CD14-positive monocyte (primary cell): ENCODE data around the gene TNFRSF1A. TPM values are rescaled to one million over a fixed set of nuclear protein-coding genes. Genes with fewer than 3 reads are reported as not detected.

Source experiments
- DNase-seq, 3 donors: peaks; one replicate each; pipeline ENCODE4 v3.0.0-alpha.2; 2011 to 2022
- H2AFZ ChIP-seq: 2 replicates; pipeline ENCODE4 v1.6.0; 2012; ENCODE audit warnings: mild to moderate bottlenecking, low read depth, low read length, inconsistent platforms; ENCODE audit not compliant: insufficient read depth, poor library complexity, severe bottlenecking
- H3K27ac ChIP-seq, 2 donors: 1 replicate in 1 of 2; 2 replicates in 1 of 2; pipeline ENCODE4 v1.5.1; 2012 to 2013; ENCODE audit warnings: low read length in 2 of 2, control low read depth in 1 of 2, inconsistent platforms in 1 of 2, low read depth in 1 of 2, mild to moderate bottlenecking in 1 of 2
- H3K27me3 ChIP-seq, 2 donors: one replicate each; pipeline versions ENCODE4 v1.6.0 to v1.6.1; 2011 to 2013; ENCODE audit warnings: low read length in 2 of 2; ENCODE audit not compliant: control insufficient read depth in 2 of 2, insufficient read depth in 2 of 2
- H3K36me3 ChIP-seq, 2 donors: replicated peaks in 1 of 2; 1 replicate in 1 of 2; 2 replicates in 1 of 2; pipeline versions ENCODE4 v1.5.1 to v1.6.1; 2012 to 2013; ENCODE audit warnings: low read length in 2 of 2, control low read depth in 1 of 2, inconsistent platforms in 1 of 2, mild to moderate bottlenecking in 1 of 2; ENCODE audit not compliant: insufficient read depth in 2 of 2, control insufficient read depth in 1 of 2
- H3K4me1 ChIP-seq, 2 donors: 1 replicate in 1 of 2; 2 replicates in 1 of 2; pipeline versions ENCODE4 v1.5.1 to v1.6.1; 2012 to 2013; ENCODE audit warnings: low read length in 2 of 2, control low read depth in 1 of 2, inconsistent platforms in 1 of 2, mild to moderate bottlenecking in 1 of 2, moderate library complexity in 1 of 2; ENCODE audit not compliant: insufficient read depth in 2 of 2, control insufficient read depth in 1 of 2
- H3K4me2 ChIP-seq: replicated peaks from 2 replicates; pipeline ENCODE3; 2012; ENCODE audit warnings: low read length, moderate library complexity, mild to moderate bottlenecking; ENCODE audit not compliant: poor library complexity, severe bottlenecking; ENCODE audit errors: extremely low read depth
- H3K4me3 ChIP-seq, 3 experiments: fragments of 200-600 bp in 1 of 3; sonication (generic) in 1 of 3; replicated peaks in 1 of 3; 1 replicate in 2 of 3; 2 replicates in 1 of 3; pipeline ENCODE4 v1.5.1; 2011 to 2013; ENCODE audit warnings: low read length in 3 of 3, mild to moderate bottlenecking in 3 of 3, control low read depth in 2 of 3, low read depth in 2 of 3, inconsistent platforms in 1 of 3, moderate library complexity in 1 of 3
- H3K79me2 ChIP-seq: 2 replicates; pipeline ENCODE4 v1.6.0; 2012; ENCODE audit warnings: mild to moderate bottlenecking, control low read depth, inconsistent platforms, low read length, moderate library complexity; ENCODE audit not compliant: insufficient read depth
- H3K9ac ChIP-seq: 2 replicates; pipeline ENCODE4 v1.6.0; 2017; ENCODE audit warnings: low read length, mild to moderate bottlenecking; ENCODE audit not compliant: insufficient read depth, poor library complexity, severe bottlenecking
- H3K9me3 ChIP-seq, 2 donors: replicated peaks in 1 of 2; 1 replicate in 1 of 2; 2 replicates in 1 of 2; pipeline versions ENCODE4 v1.5.1 to v1.6.1; 2012 to 2013; ENCODE audit warnings: low read length in 2 of 2, control low read depth in 1 of 2; ENCODE audit not compliant: control insufficient read depth in 1 of 2, insufficient read depth in 1 of 2
- H4K20me1 ChIP-seq: 2 replicates; pipeline ENCODE4 v1.6.0; 2012; ENCODE audit warnings: mild to moderate bottlenecking, low read length, control low read depth, moderate library complexity; ENCODE audit not compliant: insufficient read depth
- H3K27ac Mint-ChIP-seq, 7 donors: one replicate each; pipeline ENCODE4 v1.8.0; 2020; ENCODE audit warnings: mild to moderate bottlenecking in 7 of 7, mixed read lengths in 7 of 7, moderate library complexity in 6 of 7, inconsistent platforms in 2 of 7
- H3K27me3 Mint-ChIP-seq, 3 donors: one replicate each; pipeline ENCODE4 v1.8.0; 2021 to 2022; ENCODE audit warnings: low read depth in 3 of 3, mild to moderate bottlenecking in 3 of 3, mixed read lengths in 3 of 3, moderate library complexity in 3 of 3, inconsistent platforms in 1 of 3
- H3K36me3 Mint-ChIP-seq, 2 donors: one replicate each; pipeline ENCODE4 v1.8.0; 2020; ENCODE audit warnings: mixed read lengths in 2 of 2, inconsistent platforms in 1 of 2, mild to moderate bottlenecking in 1 of 2
- H3K4me1 Mint-ChIP-seq: one replicate; pipeline ENCODE4 v1.8.0; 2020; ENCODE audit warnings: mild to moderate bottlenecking, mixed read lengths
- H3K4me3 Mint-ChIP-seq, 2 donors: one replicate each; pipeline ENCODE4 v1.8.0; 2020; ENCODE audit warnings: mild to moderate bottlenecking in 2 of 2, mixed read lengths in 2 of 2, moderate library complexity in 1 of 2
- H3K9me3 Mint-ChIP-seq, 7 donors: one replicate each; pipeline ENCODE4 v1.8.0; 2020 to 2022; ENCODE audit warnings: mixed read lengths in 7 of 7, mild to moderate bottlenecking in 6 of 7, moderate library complexity in 6 of 7, inconsistent platforms in 2 of 7
- CTCF ChIP-seq: fragments of 200-600 bp; IDR thresholded peaks from one replicate; pipeline ENCODE4 v1.8.0; 2022; ENCODE audit warnings: antibody characterized with exemption, mild to moderate bottlenecking
- WGBS: methylation state at CpG from one replicate; pipeline ENCODE4 v1.1.5; 2013; ENCODE audit warnings: missing lambda C conversion rate; ENCODE audit not compliant: insufficient coverage; 5-methylcytosine and 5-hydroxymethylcytosine counted together
- intact Hi-C, 2 donors: fragments of 100-400 bp; cut with micrococcal nuclease; formaldehyde crosslinking; loops; one replicate each; pipeline versions ENCODE4 v1.15.0 to v1.15.1; 2023
- polyA plus RNA-seq, 3 donors: library from polyadenylated mRNA; depleted of rRNA in 1 of 3; unstranded in 2 of 3; stranded (reverse) in 1 of 3; fragments of 300-500 nt in 2 of 3; fragments of >200 nt in 1 of 3; fragmentation: Illumina TruSeq in 2 of 3; gene quantifications; 1 replicate in 2 of 3; 2 replicates in 1 of 3; pipeline ENCODE4 v1.2.3, GENCODE V29; 2012 to 2021

TNFRSF1A gene
- polyA plus RNA-seq, 3 donors: 108 to 157 (median 152) TPM

DNA sequence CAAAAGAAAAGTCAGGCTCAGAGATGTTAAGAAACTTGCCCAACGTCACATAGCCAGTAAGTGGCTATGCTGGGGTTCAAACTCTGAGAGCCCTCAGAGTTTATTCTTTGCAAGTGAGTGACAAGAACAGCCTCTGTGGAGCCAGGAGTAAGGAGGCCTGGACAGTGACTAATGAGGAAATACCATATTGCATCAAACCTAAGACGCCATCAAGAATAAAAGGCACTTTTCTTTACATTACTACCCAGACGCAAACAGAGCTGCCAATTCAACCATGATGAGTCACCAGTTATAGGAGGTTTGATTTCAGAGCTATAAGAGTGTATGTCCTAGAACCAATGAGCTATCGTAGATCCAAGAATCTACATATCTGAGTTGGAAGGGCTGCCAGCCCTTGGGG is 9.4 kb downstream of the TNFRSF1A start:
- peaks cover 94% of the 10 kb centered on the region for H3K79me2 ChIP-seq
- WGBS: no CpG with 5 or more reads among the region's 4 CpGs
- peak overlapping the region; percentile 79 to 93 for H3K27ac ChIP-seq
- peaks cover 100% of the 10 kb centered on the region for H4K20me1 ChIP-seq
- TF ChIP-seq CTCF: no peak
- H3K27me3 ChIP-seq: no peaks in the 10 kb centered on the region
- peaks cover 69 to 85% of the 10 kb centered on the region in 2 donors for H3K4me1 ChIP-seq
- H3K9ac ChIP-seq: peak overlapping the region; percentile 57
- H3K4me3 Mint-ChIP-seq: no peak overlapping the region
- H3K36me3 ChIP-seq: peaks cover 73 to 76% of the 10 kb centered on the region in 2 donors
- peaks cover 0 to 1% (median 0%) of the 10 kb centered on the region in 3 donors for H3K27me3 Mint-ChIP-seq
- no peaks in the 10 kb centered on the region for H3K9me3 ChIP-seq
- peak overlapping the region; percentile 98 for H3K4me2 ChIP-seq
- H3K27ac Mint-ChIP-seq: peak overlapping the region in 3 of 7 donors; percentile 88 to 98 (median 93)
- peak overlapping the region in 1 of 3 experiments; percentile 90 for H3K4me3 ChIP-seq
- intact Hi-C loops: loop anchor here in 1 of 2 donors (10.0 kb wide), 1 partner anchor 202 kb away; the partner anchor contains the start of gene GAPDH
- DNase-seq: peak; percentile 83 to 94 (median 92)
- peaks cover 68 to 74% of the 10 kb centered on the region in 2 donors for H3K36me3 Mint-ChIP-seq
- no peaks in the 10 kb centered on the region for H3K9me3 Mint-ChIP-seq
- no peak overlapping the region for H2AFZ ChIP-seq
- H3K4me1 Mint-ChIP-seq: peaks cover 58% of the 10 kb centered on the region

GRCh38 chr12:6330999-6331714 is 10.7 kb downstream of the TNFRSF1A start:
- H3K27ac ChIP-seq: peak overlapping the region in 1 of 2 donors; percentile 44
- peaks cover 0 to 1% (median 0%) of the 10 kb centered on the region in 3 donors for H3K27me3 Mint-ChIP-seq
- no peaks in the 10 kb centered on the region for H3K9me3 Mint-ChIP-seq
- intact Hi-C loops: loop anchor here in 1 of 2 donors (10.0 kb wide), 1 partner anchor 204 kb away; the partner anchor contains the start of gene GAPDH
- no peaks in the 10 kb centered on the region for H3K9me3 ChIP-seq
- DNase-seq: no peak
- H3K9ac ChIP-seq: no peak overlapping the region
- no peak overlapping the region for H2AFZ ChIP-seq
- no peaks in the 10 kb centered on the region for H3K27me3 ChIP-seq
- H3K4me3 ChIP-seq: no peak overlapping the region
- H3K27ac Mint-ChIP-seq: peak overlapping the region; percentile 64 to 98 (median 85)
- peaks cover 81% of the 10 kb centered on the region for H3K79me2 ChIP-seq
- peaks cover 69% of the 10 kb centered on the region for H3K4me1 Mint-ChIP-seq
- peaks cover 78 to 81% of the 10 kb centered on the region in 2 donors for H3K36me3 Mint-ChIP-seq
- H3K4me1 ChIP-seq: peaks cover 60 to 78% of the 10 kb centered on the region in 2 donors
- 83% methylated on average over 2 of the region's 4 CpGs for WGBS
- H3K36me3 ChIP-seq: peaks cover 77 to 88% of the 10 kb centered on the region in 2 donors
- peaks cover 100% of the 10 kb centered on the region for H4K20me1 ChIP-seq
- H3K4me2 ChIP-seq: no peak overlapping the region
- TF ChIP-seq CTCF: no peak
- H3K4me3 Mint-ChIP-seq: no peak overlapping the region
